Skeletal muscle tissue (tissue), 4 donors: ENCODE measurements around the gene CSNK1A1. TPM values are rescaled to one million over a fixed set of nuclear protein-coding genes. Genes with fewer than 3 reads are reported as not detected.

Experiments
- H3K27ac ChIP-seq: one replicate; pipeline ENCODE4 v1.7.0; 2013; ENCODE audit warnings: mild to moderate bottlenecking, low read depth, low read length, inconsistent platforms
- H3K27me3 ChIP-seq, 3 donors: one replicate each; pipeline ENCODE4 v1.7.0; 2013; ENCODE audit warnings: low read length in 3 of 3; ENCODE audit not compliant: control insufficient read depth in 3 of 3, insufficient read depth in 3 of 3
- H3K36me3 ChIP-seq, 3 donors: one replicate each; pipeline ENCODE4 v1.7.0; 2013; ENCODE audit warnings: low read length in 3 of 3; ENCODE audit not compliant: control insufficient read depth in 3 of 3, insufficient read depth in 3 of 3
- H3K4me1 ChIP-seq, 3 donors: one replicate each; pipeline ENCODE4 v1.7.0; 2013; ENCODE audit warnings: low read length in 3 of 3, mild to moderate bottlenecking in 3 of 3; ENCODE audit not compliant: control insufficient read depth in 3 of 3, insufficient read depth in 3 of 3
- H3K4me3 ChIP-seq, 3 donors: one replicate each; pipeline ENCODE4 v1.7.0; 2013; ENCODE audit warnings: low read length in 3 of 3
- H3K9ac ChIP-seq, 3 donors: one replicate each; pipeline ENCODE4 v1.7.0; 2013; ENCODE audit warnings: low read length in 3 of 3, mild to moderate bottlenecking in 3 of 3, moderate library complexity in 2 of 3, low read depth in 1 of 3
- H3K9me3 ChIP-seq, 3 donors: one replicate each; pipeline ENCODE4 v1.7.0; 2013; ENCODE audit warnings: low read length in 3 of 3; ENCODE audit not compliant: control insufficient read depth in 3 of 3
- total RNA-seq: library from RNA; depleted of rRNA; stranded (reverse); fragments of >200 nt; gene quantifications from one replicate; pipeline ENCODE4 v1.2.3, GENCODE V29; 2014
- donor health status: Osteomylitis.

The CSNK1A1 gene
- total RNA-seq, 1 donor from 2014 or later = 161 TPM

- Histone ChIP-seq H3K36me3 (no peaks in the 10 kb centered on the region), H3K27me3 (no peaks in the 10 kb centered on the region), H3K9me3 (no peaks in the 10 kb centered on the region), H3K27ac (peak overlapping the region; percentile 91), H3K4me1 (peaks cover 31 to 57% (median 41%) of the 10 kb centered on the region in 3 donors), H3K4me3 (peak overlapping the region in 1 of 3 donors; percentile 22), H3K9ac (peak overlapping the region; percentile 26 to 66 (median 47))
These were observed 64.3 kb downstream of the CSNK1A1 start for GRCh38 chr5:149486726-149487635.

- no peaks in the 10 kb centered on the region for H3K9me3 ChIP-seq
- H3K4me1 ChIP-seq = peaks cover 31 to 60% (median 42%) of the 10 kb centered on the region in 3 donors
- peak overlapping the region; percentile 18 to 66 (median 47) for H3K9ac ChIP-seq
- peak overlapping the region; percentile 91 for H3K27ac ChIP-seq
- no peaks in the 10 kb centered on the region for H3K27me3 ChIP-seq
- no peaks in the 10 kb centered on the region for H3K36me3 ChIP-seq
- peak overlapping the region in 1 of 3 donors; percentile 0 for H3K4me3 ChIP-seq
These were observed 65.3 kb downstream of the CSNK1A1 start for GRCh38 chr5:149485655-149486615.

- H3K27me3 ChIP-seq = no peaks in the 10 kb centered on the region
- no peaks in the 10 kb centered on the region for H3K36me3 ChIP-seq
- peaks cover 14 to 28% (median 17%) of the 10 kb centered on the region in 3 donors for H3K4me1 ChIP-seq
- peak overlapping the region; percentile 44 for H3K27ac ChIP-seq
- H3K9ac ChIP-seq = no peak overlapping the region
- no peak overlapping the region for H3K4me3 ChIP-seq
- no peaks in the 10 kb centered on the region for H3K9me3 ChIP-seq
These were observed 69.8 kb downstream of the CSNK1A1 start for GRCh38 chr5:149481485-149481884.

DNA sequence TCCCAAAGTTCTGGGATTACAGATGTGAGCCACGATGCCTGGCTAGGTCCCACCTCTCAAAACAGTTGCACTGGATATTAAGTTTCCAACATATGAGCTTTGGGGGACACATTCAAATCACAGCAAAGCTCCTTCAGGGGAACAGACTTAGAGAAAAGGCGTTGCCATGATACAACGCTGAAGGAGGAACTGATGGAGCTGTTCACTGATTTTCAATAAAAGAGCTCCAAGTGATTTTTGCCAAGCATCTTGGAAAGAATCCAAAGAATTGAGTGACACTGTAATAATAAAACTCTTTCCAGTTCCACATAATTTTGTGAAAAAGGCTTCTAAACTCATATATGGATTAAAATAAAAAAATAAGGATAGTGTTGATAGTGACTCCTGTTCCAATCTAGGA is 72.5 kb downstream of the CSNK1A1 start:
- Histone ChIP-seq H3K4me3 (no peak overlapping the region), H3K36me3 (no peaks in the 10 kb centered on the region), H3K9me3 (no peaks in the 10 kb centered on the region), H3K9ac (no peak overlapping the region), H3K27ac (no peak overlapping the region), H3K4me1 (peaks cover 6 to 13% (median 7%) of the 10 kb centered on the region in 3 donors), H3K27me3 (no peaks in the 10 kb centered on the region)

- Histone ChIP-seq H3K4me1 (peaks cover 10 to 17% (median 13%) of the 10 kb centered on the region in 3 donors), H3K27me3 (no peaks in the 10 kb centered on the region), H3K36me3 (no peaks in the 10 kb centered on the region), H3K27ac (no peak overlapping the region), H3K4me3 (no peak overlapping the region), H3K9ac (no peak overlapping the region), H3K9me3 (no peaks in the 10 kb centered on the region)
These were observed 75.5 kb downstream of the CSNK1A1 start for GRCh38 chr5:149475777-149476176.

DNA sequence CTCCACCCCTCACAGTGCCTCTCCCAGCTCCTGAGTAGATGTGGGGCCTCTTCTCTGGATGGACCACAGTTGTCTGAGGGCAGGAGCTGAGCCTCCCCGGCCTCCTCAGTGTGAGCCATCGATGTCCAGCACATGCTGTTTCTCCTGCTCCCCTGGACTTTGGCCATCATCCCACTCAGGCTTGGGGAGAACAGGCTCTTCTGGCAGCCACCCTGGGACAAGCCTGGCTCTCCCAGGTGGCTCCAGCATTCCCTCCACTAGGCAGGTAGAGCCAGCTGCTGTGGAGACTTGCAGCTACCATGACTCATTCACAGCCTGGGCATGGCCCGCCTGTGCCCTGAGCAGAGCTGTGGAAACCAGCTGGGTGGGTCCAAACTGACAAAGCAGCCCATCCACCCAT is 77.0 kb downstream of the CSNK1A1 start:
- Histone ChIP-seq H3K9me3 (no peaks in the 10 kb centered on the region), H3K4me1 (peaks cover 10 to 19% (median 13%) of the 10 kb centered on the region in 3 donors), H3K36me3 (no peaks in the 10 kb centered on the region), H3K4me3 (no peak overlapping the region), H3K9ac (no peak overlapping the region), H3K27me3 (no peaks in the 10 kb centered on the region), H3K27ac (no peak overlapping the region)

- Histone ChIP-seq H3K27ac (no peak overlapping the region), H3K9me3 (no peaks in the 10 kb centered on the region), H3K4me3 (no peak overlapping the region), H3K9ac (no peak overlapping the region), H3K27me3 (no peaks in the 10 kb centered on the region), H3K36me3 (no peaks in the 10 kb centered on the region), H3K4me1 (peaks cover 10 to 17% (median 13%) of the 10 kb centered on the region in 3 donors)
These were observed 77.8 kb downstream of the CSNK1A1 start for GRCh38 chr5:149473441-149473840.

GRCh38 chr5:149472399-149472798 is 78.8 kb downstream of the CSNK1A1 start:
- H3K4me3 ChIP-seq = no peak overlapping the region
- no peak overlapping the region for H3K27ac ChIP-seq
- no peaks in the 10 kb centered on the region for H3K36me3 ChIP-seq
- peaks cover 10 to 17% (median 13%) of the 10 kb centered on the region in 3 donors for H3K4me1 ChIP-seq
- no peaks in the 10 kb centered on the region for H3K27me3 ChIP-seq
- no peak overlapping the region for H3K9ac ChIP-seq
- no peaks in the 10 kb centered on the region for H3K9me3 ChIP-seq

- H3K36me3 ChIP-seq = no peaks in the 10 kb centered on the region
- H3K9me3 ChIP-seq = no peaks in the 10 kb centered on the region
- H3K9ac ChIP-seq = peak overlapping the region in 1 of 3 donors; percentile 47
- no peaks in the 10 kb centered on the region for H3K27me3 ChIP-seq
- H3K4me3 ChIP-seq = no peak overlapping the region
- no peak overlapping the region for H3K27ac ChIP-seq
- H3K4me1 ChIP-seq = peaks cover 14 to 21% (median 14%) of the 10 kb centered on the region in 3 donors
These were observed 79.6 kb downstream of the CSNK1A1 start for GRCh38 chr5:149471406-149472183.
